Activated naive CD4-positive, alpha-beta T cell treated with anti-CD3 and anti-CD28 coated beads, Interleukin-2, amount 10 ng/mL, durations not matched to agents 7 days and 5 days (primary cell): ENCODE data around the gene B3GALT6.

Experiments
- CTCF ChIA-PET: fragments of 350-600 bp; sonication (Branson Sonifier 250); formaldehyde crosslinking; loops from one replicate; lab custom pipeline; 2021; ENCODE audit warnings: antibody characterized with exemption; lab: Charles Lee
- DNase-seq: peaks from one replicate; pipeline ENCODE4 v3.0.0-alpha.2; 2020
- H3K27ac Mint-ChIP-seq: one replicate; pipeline ENCODE4 v1.8.0; 2021; ENCODE audit warnings: mild to moderate bottlenecking, moderate library complexity, mixed read lengths
- H3K27me3 Mint-ChIP-seq: one replicate; pipeline ENCODE4 v1.8.0; 2021; ENCODE audit warnings: mild to moderate bottlenecking, mixed read lengths
- H3K36me3 Mint-ChIP-seq: one replicate; pipeline ENCODE4 v1.8.0; 2021; ENCODE audit warnings: mixed read lengths
- H3K4me1 Mint-ChIP-seq: one replicate; pipeline ENCODE4 v1.8.0; 2021; ENCODE audit warnings: mixed read lengths
- H3K4me3 Mint-ChIP-seq: one replicate; pipeline ENCODE4 v1.8.0; 2021; ENCODE audit warnings: mild to moderate bottlenecking, moderate library complexity, mixed read lengths
- H3K9me3 Mint-ChIP-seq: one replicate; pipeline ENCODE4 v1.8.0; 2021; ENCODE audit warnings: mixed read lengths

The B3GALT6 gene

DNA sequence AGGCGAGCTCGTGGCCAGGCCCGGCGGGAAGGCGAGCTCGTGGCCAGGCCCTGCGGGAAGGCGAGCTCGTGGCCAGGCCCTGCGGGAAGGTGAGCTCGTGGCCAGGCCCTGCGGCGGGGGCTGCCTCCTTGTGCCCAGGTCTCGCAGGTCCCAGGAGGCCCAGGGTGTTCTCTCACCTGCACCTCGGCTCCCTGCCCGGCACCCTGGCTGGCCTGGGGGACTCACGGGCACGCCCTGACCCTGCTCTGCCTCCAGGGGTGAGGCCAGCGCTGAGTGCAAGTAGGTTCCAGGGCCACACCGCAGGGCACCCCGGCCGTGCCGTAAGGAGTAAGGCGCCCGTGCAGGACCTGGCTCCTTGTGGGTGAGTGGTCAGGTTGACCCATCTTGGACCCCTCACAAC is 4.7 kb upstream of the B3GALT6 start:
- no peak for DNase-seq
- Mint-ChIP-seq H3K9me3 (no peaks in the 10 kb centered on the region), H3K4me1 (peaks cover 18% of the 10 kb centered on the region), H3K27me3 (no peaks in the 10 kb centered on the region), H3K4me3 (no peak overlapping the region), H3K27ac (no peak overlapping the region), H3K36me3 (peaks cover 44% of the 10 kb centered on the region)
- CTCF ChIA-PET = no interaction called here

GRCh38 chr1:1228187-1228586 is 3.9 kb upstream of the B3GALT6 start:
- CTCF ChIA-PET = no interaction called here
- no peaks in the 10 kb centered on the region for H3K9me3 Mint-ChIP-seq
- H3K4me1 Mint-ChIP-seq = peaks cover 14% of the 10 kb centered on the region
- DNase-seq = no peak
- H3K27me3 Mint-ChIP-seq = no peaks in the 10 kb centered on the region
- no peak overlapping the region for H3K4me3 Mint-ChIP-seq
- no peak overlapping the region for H3K27ac Mint-ChIP-seq
- H3K36me3 Mint-ChIP-seq = peaks cover 37% of the 10 kb centered on the region

DNA sequence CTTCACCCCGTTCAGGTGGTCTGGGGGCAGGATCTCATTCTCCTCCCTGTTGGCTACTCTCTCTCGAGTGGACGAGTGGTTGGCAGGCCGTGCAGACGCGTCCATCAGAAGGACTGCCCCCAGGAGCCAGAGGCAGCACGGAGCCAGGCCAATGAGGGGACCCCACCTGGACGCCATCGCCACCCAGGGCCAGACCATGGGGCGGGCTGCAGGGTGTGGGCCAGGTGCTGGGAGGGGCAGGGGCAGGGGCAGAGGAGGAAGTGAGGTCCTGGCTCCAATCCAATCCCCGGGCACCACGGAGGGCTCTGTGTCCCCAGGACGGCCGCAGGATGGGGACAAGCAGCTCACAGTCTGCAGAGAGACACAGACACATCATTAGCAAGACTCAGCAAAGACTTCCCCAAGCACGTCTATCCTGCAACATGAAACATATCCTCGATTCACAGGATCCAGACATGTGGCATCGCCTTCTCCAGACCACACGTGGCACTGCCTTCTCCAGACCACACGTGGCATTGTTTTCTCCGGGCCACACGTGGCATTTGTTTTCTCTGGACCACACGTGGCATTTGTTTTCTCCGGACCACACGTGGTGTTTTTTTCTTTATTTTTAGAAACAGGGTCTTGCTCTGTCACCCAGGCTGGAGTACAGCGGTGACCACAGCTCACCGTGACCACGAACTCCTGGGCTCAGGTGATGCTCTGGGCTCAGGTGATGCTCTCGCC is 3.3 kb upstream of the B3GALT6 start:
- H3K9me3 Mint-ChIP-seq = no peaks in the 10 kb centered on the region
- CTCF ChIA-PET = interaction anchor here (1.8 to 3.2 kb wide), 2 partner anchors 107 to 111 kb away, joined by 4 to 38 read pairs; no protein-coding TSS in a partner anchor
- no peak for DNase-seq
- H3K36me3 Mint-ChIP-seq = peaks cover 37% of the 10 kb centered on the region
- H3K27ac Mint-ChIP-seq = no peak overlapping the region
- no peaks in the 10 kb centered on the region for H3K27me3 Mint-ChIP-seq
- H3K4me1 Mint-ChIP-seq = peaks cover 19% of the 10 kb centered on the region
- no peak overlapping the region for H3K4me3 Mint-ChIP-seq

DNA sequence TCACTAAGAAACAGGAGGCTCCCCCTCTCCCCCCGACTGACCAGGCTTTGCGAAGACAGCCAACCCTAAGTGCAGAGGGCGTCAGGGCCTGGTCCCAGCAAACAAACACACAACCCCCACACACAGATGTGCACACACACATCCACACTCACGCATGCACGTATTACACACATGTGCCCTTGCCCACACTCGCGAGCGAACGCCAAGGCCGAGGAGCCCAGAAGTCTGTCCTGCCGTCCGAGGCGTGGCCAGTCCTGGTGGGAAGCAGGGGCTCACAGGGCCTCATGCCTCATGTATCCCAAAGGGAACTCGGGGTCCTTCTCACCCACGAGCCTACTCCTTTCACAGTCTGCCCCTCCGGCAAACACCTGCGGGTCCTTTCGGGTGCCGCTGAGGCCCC is 2.3 kb upstream of the B3GALT6 start:
- CTCF ChIA-PET = interaction anchor here (0.6 to 3.2 kb wide), 3 partner anchors 108 to 228 kb away, joined by 4 to 38 read pairs (median 4); no protein-coding TSS in a partner anchor
- no peaks in the 10 kb centered on the region for H3K27me3 Mint-ChIP-seq
- H3K4me3 Mint-ChIP-seq = peak overlapping the region; percentile 38
- peaks cover 29% of the 10 kb centered on the region for H3K4me1 Mint-ChIP-seq
- H3K36me3 Mint-ChIP-seq = peaks cover 37% of the 10 kb centered on the region
- no peak for DNase-seq
- no peak overlapping the region for H3K27ac Mint-ChIP-seq
- no peaks in the 10 kb centered on the region for H3K9me3 Mint-ChIP-seq

DNA sequence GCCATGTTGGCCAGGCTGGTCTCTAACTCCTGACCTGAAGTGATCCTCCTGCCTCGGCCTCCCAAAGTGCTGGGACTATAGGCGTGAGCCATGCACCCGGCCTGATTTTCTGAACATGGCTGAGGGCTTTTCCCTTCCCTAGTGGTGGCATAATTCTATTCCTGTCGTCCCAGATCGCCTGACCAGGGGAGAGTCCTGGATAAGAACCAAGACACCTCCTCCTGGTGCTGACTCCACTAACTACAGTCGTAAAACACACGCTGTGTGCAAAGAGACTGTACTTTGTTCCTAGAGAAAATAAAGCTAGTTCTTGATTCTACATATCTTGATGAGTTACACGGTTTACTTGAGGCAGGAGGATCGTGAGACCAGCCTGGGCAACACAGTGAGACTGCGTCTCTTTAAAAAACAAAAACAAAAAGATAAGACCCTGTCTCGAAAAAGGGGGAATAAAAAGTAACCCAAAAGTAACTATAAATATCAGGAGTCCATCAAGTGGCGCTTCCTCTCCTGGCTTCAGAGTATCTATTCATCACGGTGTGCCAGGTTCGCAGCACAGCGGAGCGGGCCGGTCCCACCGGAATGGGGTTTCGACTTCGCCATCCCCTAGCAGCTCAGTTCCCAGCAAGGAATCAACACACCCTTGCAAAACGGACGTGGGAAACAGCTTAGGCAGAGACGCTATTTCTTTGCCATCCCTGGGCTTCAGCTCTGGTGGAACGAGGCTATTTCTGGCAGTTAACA is 1.2 kb upstream of the B3GALT6 start:
- CTCF ChIA-PET = interaction anchor here (0.6 to 3.2 kb wide), 5 partner anchors 15 to 229 kb away, joined by 3 to 38 read pairs (median 4); no protein-coding TSS in a partner anchor
- Mint-ChIP-seq H3K36me3 (peaks cover 30% of the 10 kb centered on the region), H3K9me3 (no peaks in the 10 kb centered on the region), H3K27ac (peak overlapping the region; percentile 92), H3K4me1 (peaks cover 29% of the 10 kb centered on the region), H3K27me3 (no peaks in the 10 kb centered on the region), H3K4me3 (peak overlapping the region; percentile 95)
- no peak for DNase-seq

DNA sequence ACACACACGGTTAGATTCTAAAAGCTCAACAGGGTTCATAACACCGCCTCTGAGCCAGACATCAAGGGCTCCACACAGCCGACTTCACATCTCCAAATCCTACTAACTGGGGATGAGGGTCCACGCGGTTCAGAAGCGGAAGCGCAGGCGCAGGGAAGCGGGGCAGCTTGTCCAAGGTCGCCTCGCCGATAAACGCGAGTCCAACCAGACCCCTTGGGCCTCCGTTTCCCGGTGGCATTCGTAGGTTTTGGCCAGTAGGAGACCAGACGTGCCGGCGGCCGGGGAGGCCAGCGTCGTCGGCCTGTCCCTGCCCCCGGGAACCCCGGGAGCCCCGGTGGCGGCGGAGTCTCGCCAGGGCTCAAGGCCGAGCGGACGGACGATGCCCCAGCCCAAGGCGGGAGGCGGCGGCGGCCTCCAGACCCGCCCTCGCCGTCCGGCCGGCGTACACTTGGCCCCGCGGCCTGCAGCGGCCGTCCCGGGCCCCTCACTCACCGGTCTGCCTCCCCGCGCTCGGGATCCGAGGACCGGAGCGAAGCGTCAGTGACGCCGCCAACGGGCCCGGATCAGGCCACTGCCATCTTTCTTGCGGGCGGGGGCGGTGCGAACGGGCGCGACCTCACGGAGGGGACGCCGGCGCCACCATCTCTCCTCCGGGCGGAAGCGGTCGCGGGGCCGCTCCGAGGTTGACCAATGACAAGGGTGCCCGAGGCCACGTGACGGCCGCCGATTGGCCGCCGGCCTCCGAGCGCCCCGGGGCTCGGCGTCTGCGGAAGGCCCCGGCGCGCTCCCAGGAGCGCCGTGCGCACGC is 433 bp upstream of the B3GALT6 start, which contains the start of gene SDF4:
Gene SDF4 (minus strand): TSS at position 602 of the 808 bp plus-strand sequence. CDS start 3,229 bp downstream, outside the sequence.
- H3K4me1 Mint-ChIP-seq = peaks cover 29% of the 10 kb centered on the region
- H3K27me3 Mint-ChIP-seq = no peaks in the 10 kb centered on the region
- H3K9me3 Mint-ChIP-seq = no peaks in the 10 kb centered on the region
- peak; percentile 98 for DNase-seq
- CTCF ChIA-PET = interaction anchor here (0.6 to 3.2 kb wide), 3 partner anchors 16 to 110 kb away, joined by 3 to 38 read pairs (median 5); no protein-coding TSS in a partner anchor
- H3K4me3 Mint-ChIP-seq = peak within 1 kb of the TSS; percentile 95
- H3K27ac Mint-ChIP-seq = peak within 1 kb of the TSS; percentile 92
- H3K36me3 Mint-ChIP-seq = peaks cover 28% of the 10 kb centered on the region

- H3K4me3 Mint-ChIP-seq = peak overlapping the region; percentile 67
- H3K4me1 Mint-ChIP-seq = peaks cover 29% of the 10 kb centered on the region
- no peak for DNase-seq
- H3K36me3 Mint-ChIP-seq = peaks cover 28% of the 10 kb centered on the region
- CTCF ChIA-PET = no interaction called here
- no peaks in the 10 kb centered on the region for H3K27me3 Mint-ChIP-seq
- H3K27ac Mint-ChIP-seq = peak overlapping the region; percentile 6
- no peaks in the 10 kb centered on the region for H3K9me3 Mint-ChIP-seq
Observed at GRCh38 chr1:1232796-1233566, 944 bp downstream of the B3GALT6 start.

DNA sequence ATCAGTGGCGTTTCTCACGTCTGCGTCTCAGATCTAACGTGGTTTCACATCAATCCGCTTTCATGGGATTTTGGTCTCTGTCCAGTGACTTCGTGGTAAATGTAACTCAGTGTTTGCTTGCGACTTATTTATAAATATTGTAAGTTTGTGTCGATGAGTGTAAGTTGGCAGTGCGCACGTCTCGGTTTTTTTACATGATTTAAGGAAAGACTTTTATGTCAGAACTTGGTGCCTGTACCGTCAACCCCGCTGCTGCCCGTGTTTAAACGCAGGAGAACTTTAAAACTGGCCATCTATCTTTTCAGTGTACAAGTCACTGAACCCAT is 1.5 kb downstream of the B3GALT6 start:
- H3K36me3 Mint-ChIP-seq = peaks cover 28% of the 10 kb centered on the region
- no peaks in the 10 kb centered on the region for H3K9me3 Mint-ChIP-seq
- H3K4me1 Mint-ChIP-seq = peaks cover 29% of the 10 kb centered on the region
- peak overlapping the region; percentile 67 for H3K4me3 Mint-ChIP-seq
- DNase-seq = no peak
- H3K27me3 Mint-ChIP-seq = no peaks in the 10 kb centered on the region
- CTCF ChIA-PET = no interaction called here
- peak overlapping the region; percentile 6 for H3K27ac Mint-ChIP-seq

DNA sequence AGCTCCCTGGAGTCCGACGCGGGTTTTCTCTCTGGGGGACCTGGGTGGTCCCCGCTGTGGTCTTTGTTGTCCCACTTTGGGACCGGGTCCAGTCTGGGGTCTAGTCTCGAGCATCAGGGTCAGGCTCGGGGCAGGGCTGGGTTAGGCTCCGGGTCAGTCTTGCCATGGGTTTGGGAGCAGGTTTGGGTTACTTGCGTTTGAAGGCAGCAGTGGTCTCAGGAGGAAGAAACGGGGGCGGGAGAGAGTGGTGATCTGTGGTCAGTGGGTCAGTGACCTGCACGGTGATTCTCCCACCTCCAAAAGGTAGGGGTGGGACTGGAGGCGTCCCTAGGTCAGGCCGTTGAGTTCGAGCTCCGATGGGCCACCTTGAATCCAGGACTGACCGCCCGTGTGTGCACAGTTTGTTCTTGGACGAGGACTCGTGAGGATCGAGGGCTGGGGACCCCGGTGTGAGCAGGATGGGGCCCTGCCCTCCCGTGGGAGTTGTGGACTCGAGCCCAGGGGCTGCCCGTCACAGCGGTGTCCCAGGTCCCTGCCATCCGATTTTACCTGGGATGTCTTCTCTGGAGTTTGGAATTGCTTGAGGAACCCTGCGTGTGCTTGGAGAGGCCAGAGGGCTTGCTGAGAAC is 2.3 kb downstream of the B3GALT6 start:
- H3K36me3 Mint-ChIP-seq = peaks cover 23% of the 10 kb centered on the region
- H3K27me3 Mint-ChIP-seq = peaks cover 5% of the 10 kb centered on the region
- no peaks in the 10 kb centered on the region for H3K9me3 Mint-ChIP-seq
- CTCF ChIA-PET = interaction anchor here (1.1 kb wide), 1 partner anchor 19 kb away, joined by 3 read pairs; no protein-coding TSS in a partner anchor
- DNase-seq = no peak
- no peak overlapping the region for H3K27ac Mint-ChIP-seq
- H3K4me1 Mint-ChIP-seq = peaks cover 29% of the 10 kb centered on the region
- peak overlapping the region; percentile 26 for H3K4me3 Mint-ChIP-seq

GRCh38 chr1:1235016-1235744 is 3.1 kb downstream of the B3GALT6 start:
- Mint-ChIP-seq H3K9me3 (no peaks in the 10 kb centered on the region), H3K27ac (no peak overlapping the region), H3K4me3 (no peak overlapping the region), H3K36me3 (peaks cover 16% of the 10 kb centered on the region), H3K27me3 (peaks cover 5% of the 10 kb centered on the region), H3K4me1 (peaks cover 22% of the 10 kb centered on the region)
- CTCF ChIA-PET = interaction anchor here (1.1 to 2.1 kb wide), 2 partner anchors 20 to 113 kb away, joined by 3 to 7 read pairs; no protein-coding TSS in a partner anchor
- no peak for DNase-seq

DNA sequence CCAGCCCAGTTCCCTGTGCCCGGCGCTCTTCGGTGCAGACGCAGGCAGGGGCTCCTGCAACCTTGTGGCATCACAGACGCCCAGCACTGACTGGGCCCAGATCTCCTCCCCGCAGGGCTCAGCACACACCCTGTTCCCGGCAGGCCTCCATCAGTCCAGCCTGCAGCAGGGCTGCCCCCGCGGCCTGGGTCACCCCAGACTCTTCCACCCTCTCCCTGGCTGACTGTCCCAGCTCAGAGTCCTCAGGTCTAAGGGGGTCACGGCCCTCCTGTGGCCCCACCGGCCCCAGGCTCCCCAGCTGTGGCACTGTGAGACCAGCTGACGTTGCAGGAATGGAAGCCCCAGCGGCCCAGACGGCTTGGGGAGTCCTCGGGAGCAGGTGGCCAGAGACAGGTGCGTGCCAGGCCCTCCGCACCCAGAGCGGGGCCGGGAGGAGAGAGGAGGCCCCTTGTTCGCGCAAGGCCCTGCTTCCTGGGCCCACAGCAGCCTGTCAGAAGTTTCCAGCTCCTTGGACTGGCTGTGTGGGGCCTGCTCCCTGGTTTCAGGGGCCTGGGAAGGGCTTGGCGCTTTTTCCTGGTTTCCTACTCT is 4.2 kb downstream of the B3GALT6 start:
- CTCF ChIA-PET = interaction anchor here (2.1 kb wide), 1 partner anchor 114 kb away, joined by 7 read pairs; no protein-coding TSS in a partner anchor
- no peak for DNase-seq
- H3K27ac Mint-ChIP-seq = no peak overlapping the region
- H3K27me3 Mint-ChIP-seq = peaks cover 5% of the 10 kb centered on the region
- peaks cover 10% of the 10 kb centered on the region for H3K36me3 Mint-ChIP-seq
- H3K4me3 Mint-ChIP-seq = no peak overlapping the region
- H3K9me3 Mint-ChIP-seq = no peaks in the 10 kb centered on the region
- peaks cover 15% of the 10 kb centered on the region for H3K4me1 Mint-ChIP-seq
